SK-N-SH (cell line): ENCODE results near the gene ZC2HC1C. TPM values are rescaled to one million over a fixed set of nuclear protein-coding genes. Genes with fewer than 3 reads are reported as not detected.
A peak's percentile ranks its signal among the peaks of the same experiment; 100 is the strongest.

Experiments used
- CTCF ChIA-PET: fragments of 300-600, 350-600 bp; formaldehyde crosslinking; extraction: SDS; loops from one replicate; lab custom pipeline; 2021; lab: Yijun Ruan, JAX
- POLR2A ChIA-PET: fragments of 350-600 bp; sonication (Branson Sonifier 250); formaldehyde crosslinking; extraction: SDS; loops from one replicate; lab custom pipeline; 2020; ENCODE audit warnings: antibody characterized with exemption, inconsistent platforms; lab: Yijun Ruan, JAX
- DNase-seq: peaks from one replicate; pipeline ENCODE4 v3.0.0; 2012
- H2AFZ ChIP-seq: fragments of 200-600 bp; sonication (generic); 2 replicates; pipeline ENCODE4 v1.8.1; 2016; ENCODE audit warnings: antibody characterized with exemption, mild to moderate bottlenecking, low read depth
- H3F3A ChIP-seq: fragments of 200-600 bp; sonication (generic); replicated peaks from 2 replicates; pipeline ENCODE3; 2016; ENCODE audit warnings: antibody characterized with exemption, mild to moderate bottlenecking; ENCODE audit not compliant: insufficient read depth
- H3K27ac ChIP-seq, 2 experiments: fragments of 200-500 bp in 1 of 2; fragments of 200-600 bp in 1 of 2; sonication (Bioruptor generic) in 1 of 2; sonication (generic), shearing (Covaris generic) in 1 of 2; 2 replicates each; pipeline versions ENCODE4 v1.5.1 to v1.6.1; 2014 to 2016; ENCODE audit warnings: low read depth in 2 of 2, inconsistent platforms in 1 of 2, low read length in 1 of 2, mild to moderate bottlenecking in 1 of 2, mixed read lengths in 1 of 2
- H3K27me3 ChIP-seq: fragments of 200-600 bp; sonication (generic), shearing (Covaris generic); 2 replicates; pipeline ENCODE4 v1.6.1; 2016; ENCODE audit warnings: mixed run types; ENCODE audit not compliant: insufficient read depth
- H3K36me3 ChIP-seq, 2 experiments: fragments of 200-500 bp in 1 of 2; fragments of 200-600 bp in 1 of 2; sonication (Bioruptor generic) in 1 of 2; sonication (generic) in 1 of 2; replicated peaks in 1 of 2; 2 replicates each; pipeline versions ENCODE3 to v1.5.1; 2014 to 2016; ENCODE audit warnings: low read length in 1 of 2, mild to moderate bottlenecking in 1 of 2; ENCODE audit not compliant: insufficient read depth in 2 of 2, control insufficient read depth in 1 of 2
- H3K4me1 ChIP-seq, 2 experiments: fragments of 200-500 bp in 1 of 2; fragments of 200-600 bp in 1 of 2; sonication (Bioruptor generic) in 1 of 2; sonication (generic), shearing (Covaris generic) in 1 of 2; 2 replicates each; pipeline versions ENCODE4 v1.5.1 to v1.6.1; 2014 to 2016; ENCODE audit warnings: low read depth in 1 of 2, low read length in 1 of 2, mixed run types in 1 of 2; ENCODE audit not compliant: insufficient read depth in 2 of 2, control insufficient read depth in 1 of 2
- H3K4me2 ChIP-seq: fragments of 200-600 bp; sonication (generic), shearing (Covaris generic); 2 replicates; pipeline ENCODE4 v1.6.1; 2017; ENCODE audit warnings: mixed run types
- H3K4me3 ChIP-seq, 2 experiments: fragments of 200-500 bp in 1 of 2; fragments of 200-600 bp in 1 of 2; sonication (Bioruptor generic) in 1 of 2; sonication (generic), shearing (Covaris generic) in 1 of 2; 2 replicates each; pipeline versions ENCODE4 v1.5.1 to v1.8.1; 2014 to 2016; ENCODE audit warnings: low read depth in 2 of 2, inconsistent platforms in 1 of 2, low read length in 1 of 2, mild to moderate bottlenecking in 1 of 2, mixed read lengths in 1 of 2, moderate library complexity in 1 of 2
- H3K79me2 ChIP-seq: fragments of 200-600 bp; sonication (generic); 2 replicates; pipeline ENCODE4 v1.8.1; 2017; ENCODE audit warnings: mild to moderate bottlenecking; ENCODE audit not compliant: insufficient read depth
- H3K9ac ChIP-seq: fragments of 200-600 bp; sonication (generic); 2 replicates; pipeline ENCODE4 v1.6.1; 2017; ENCODE audit warnings: mixed run types
- H3K9me2 ChIP-seq: fragments of 200-600 bp; sonication (generic); 2 replicates; pipeline ENCODE4 v1.6.1; 2017; ENCODE audit warnings: mixed run types
- H3K9me3 ChIP-seq: fragments of 200-600 bp; sonication (generic); 2 replicates; pipeline ENCODE4 v1.6.1; 2017; ENCODE audit warnings: mixed run types, mild to moderate bottlenecking, moderate library complexity
- H4K20me1 ChIP-seq: fragments of 200-600 bp; sonication (generic); 2 replicates; pipeline ENCODE4 v1.6.1; 2017; ENCODE audit warnings: mild to moderate bottlenecking, mixed run types; ENCODE audit not compliant: insufficient read depth
- CHD2 ChIP-seq: fragments of 150-350 bp; IDR thresholded peaks from 2 replicates; pipeline ENCODE4 v1.6.1; 2018; ENCODE audit warnings: low read length; ENCODE audit not compliant: partially characterized antibody
- EP300 ChIP-seq, 2 experiments: IDR thresholded peaks; 2 replicates each; pipeline versions ENCODE4 v1.4.0 to v1.6.1; 2012; ENCODE audit warnings: borderline replicate concordance in 1 of 2, low read depth in 1 of 2, low read length in 1 of 2
- EZH2phosphoT487 ChIP-seq: fragments of 200-600 bp; sonication (generic); IDR thresholded peaks from 2 replicates; pipeline ENCODE4 v1.6.1; 2017; ENCODE audit warnings: low read depth, mixed run types, mild to moderate bottlenecking, antibody characterized with exemption, moderate library complexity, borderline replicate concordance
- FOSL2 ChIP-seq: IDR thresholded peaks from 2 replicates; pipeline ENCODE4 v1.4.0; 2012; ENCODE audit warnings: low read depth, mild to moderate bottlenecking, moderate library complexity, borderline replicate concordance
- GABPA ChIP-seq: IDR thresholded peaks from 2 replicates; pipeline ENCODE4 v1.4.0; 2012; ENCODE audit warnings: low read depth, mild to moderate bottlenecking
- MAX ChIP-seq: IDR thresholded peaks from 2 replicates; pipeline ENCODE4 v1.4.0; 2012; ENCODE audit warnings: low read depth
- MEF2A ChIP-seq: IDR thresholded peaks from 2 replicates; pipeline ENCODE4 v1.4.0; 2012; ENCODE audit warnings: low read depth, borderline replicate concordance
- MXI1 ChIP-seq: IDR thresholded peaks from 2 replicates; pipeline ENCODE4 v1.6.1; 2012; ENCODE audit warnings: mild to moderate bottlenecking, low read depth, low read length, improper control_type of control experiment
- NFIC ChIP-seq: IDR thresholded peaks from 2 replicates; pipeline ENCODE4 v1.4.0; 2012; ENCODE audit warnings: borderline replicate concordance
- RCOR1 ChIP-seq: fragments of 150-350 bp; IDR thresholded peaks from 2 replicates; pipeline ENCODE4 v1.6.1; 2017; ENCODE audit warnings: antibody characterized with exemption, low read length
- RXRA ChIP-seq: IDR thresholded peaks from 2 replicates; pipeline ENCODE4 v1.4.0; 2012; ENCODE audit warnings: low read depth, mild to moderate bottlenecking, borderline replicate concordance
- SIN3A ChIP-seq: IDR thresholded peaks from 2 replicates; pipeline ENCODE4 v1.6.1; 2012; ENCODE audit warnings: low read depth, mild to moderate bottlenecking, low read length, moderate library complexity, borderline replicate concordance
- SMC3 ChIP-seq: IDR thresholded peaks from 2 replicates; pipeline ENCODE4 v1.6.1; 2012; ENCODE audit warnings: low read depth, low read length, improper control_type of control experiment
- TAF1 ChIP-seq: IDR thresholded peaks from 2 replicates; pipeline ENCODE4 v1.6.1; 2012; ENCODE audit warnings: low read depth, mild to moderate bottlenecking, low read length, moderate library complexity, borderline replicate concordance
- TCF12 ChIP-seq: IDR thresholded peaks from 2 replicates; pipeline ENCODE4 v1.4.0; 2012
- TEAD4 ChIP-seq: IDR thresholded peaks from 2 replicates; pipeline ENCODE4 v1.4.0; 2012; ENCODE audit warnings: mild to moderate bottlenecking, borderline replicate concordance; ENCODE audit not compliant: insufficient read depth
- USF2 ChIP-seq: fragments of 150-350 bp; IDR thresholded peaks from 2 replicates; pipeline ENCODE4 v1.6.1; 2017; ENCODE audit warnings: antibody characterized with exemption, low read length, low read depth, borderline replicate concordance
- YY1 ChIP-seq: IDR thresholded peaks from 2 replicates; pipeline ENCODE4 v1.4.0; 2012; ENCODE audit warnings: low read depth, mild to moderate bottlenecking
- WGBS: methylation state at CpG from one replicate; pipeline ENCODE4 v1.1.6; 2017; ENCODE audit warnings: low lambda C conversion rate; 5-methylcytosine and 5-hydroxymethylcytosine counted together
- polyA plus RNA-seq, 3 experiments: library from polyadenylated mRNA; depleted of rRNA; stranded (reverse); fragments of >200 nt; gene quantifications; 2 replicates each; pipeline ENCODE4 v1.2.3, GENCODE V29; 2012
- TF ChIP-seq, protein P1 (sequence below): IDR thresholded peaks from 2 replicates; pipeline ENCODE4 v1.6.1; 2012; ENCODE audit warnings: mild to moderate bottlenecking, low read depth, low read length, moderate library complexity
- TF ChIP-seq, protein P2 (sequence below): fragments of 200-600 bp; sonication (generic); IDR thresholded peaks from 2 replicates; pipeline ENCODE4 v1.6.1; 2017; ENCODE audit warnings: antibody characterized with exemption, mild to moderate bottlenecking, moderate library complexity
- TF ChIP-seq, protein P3 (sequence below): IDR thresholded peaks from 2 replicates; pipeline ENCODE4; 2012

Gene ZC2HC1C
- polyA plus RNA-seq, 1 of the 3 experiments (the other 2 are of a cell fraction): 1.2 TPM

DNA sequence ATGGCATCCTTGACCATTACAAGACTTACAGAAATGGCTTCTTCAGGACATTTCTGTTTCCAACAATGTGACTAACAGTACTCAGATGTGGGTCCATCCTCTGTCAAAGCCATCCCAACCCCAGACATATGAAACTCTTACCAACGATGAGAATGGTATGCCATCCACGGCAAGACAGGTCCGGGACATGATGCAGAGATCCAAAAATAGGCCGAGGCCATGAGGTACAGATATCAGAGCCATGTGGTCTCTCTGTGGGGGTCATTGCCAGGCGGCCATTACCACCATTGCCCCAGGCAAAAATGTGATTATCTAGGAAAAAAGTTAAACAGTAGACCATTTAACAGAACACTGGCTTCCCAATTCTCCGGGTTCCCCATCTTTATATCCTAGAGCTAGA, 27.5 kb downstream of the ZC2HC1C start:
- H3K4me3 ChIP-seq: no peak overlapping the region
- TF ChIP-seq TAF1 (no peak), YY1 (no peak), RCOR1 (no peak), SMC3 (no peak), TCF12 (no peak)
- TF ChIP-seq, protein P1, sequence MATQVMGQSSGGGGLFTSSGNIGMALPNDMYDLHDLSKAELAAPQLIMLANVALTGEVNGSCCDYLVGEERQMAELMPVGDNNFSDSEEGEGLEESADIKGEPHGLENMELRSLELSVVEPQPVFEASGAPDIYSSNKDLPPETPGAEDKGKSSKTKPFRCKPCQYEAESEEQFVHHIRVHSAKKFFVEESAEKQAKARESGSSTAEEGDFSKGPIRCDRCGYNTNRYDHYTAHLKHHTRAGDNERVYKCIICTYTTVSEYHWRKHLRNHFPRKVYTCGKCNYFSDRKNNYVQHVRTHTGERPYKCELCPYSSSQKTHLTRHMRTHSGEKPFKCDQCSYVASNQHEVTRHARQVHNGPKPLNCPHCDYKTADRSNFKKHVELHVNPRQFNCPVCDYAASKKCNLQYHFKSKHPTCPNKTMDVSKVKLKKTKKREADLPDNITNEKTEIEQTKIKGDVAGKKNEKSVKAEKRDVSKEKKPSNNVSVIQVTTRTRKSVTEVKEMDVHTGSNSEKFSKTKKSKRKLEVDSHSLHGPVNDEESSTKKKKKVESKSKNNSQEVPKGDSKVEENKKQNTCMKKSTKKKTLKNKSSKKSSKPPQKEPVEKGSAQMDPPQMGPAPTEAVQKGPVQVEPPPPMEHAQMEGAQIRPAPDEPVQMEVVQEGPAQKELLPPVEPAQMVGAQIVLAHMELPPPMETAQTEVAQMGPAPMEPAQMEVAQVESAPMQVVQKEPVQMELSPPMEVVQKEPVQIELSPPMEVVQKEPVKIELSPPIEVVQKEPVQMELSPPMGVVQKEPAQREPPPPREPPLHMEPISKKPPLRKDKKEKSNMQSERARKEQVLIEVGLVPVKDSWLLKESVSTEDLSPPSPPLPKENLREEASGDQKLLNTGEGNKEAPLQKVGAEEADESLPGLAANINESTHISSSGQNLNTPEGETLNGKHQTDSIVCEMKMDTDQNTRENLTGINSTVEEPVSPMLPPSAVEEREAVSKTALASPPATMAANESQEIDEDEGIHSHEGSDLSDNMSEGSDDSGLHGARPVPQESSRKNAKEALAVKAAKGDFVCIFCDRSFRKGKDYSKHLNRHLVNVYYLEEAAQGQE: no peak
- TF ChIP-seq, protein P2, sequence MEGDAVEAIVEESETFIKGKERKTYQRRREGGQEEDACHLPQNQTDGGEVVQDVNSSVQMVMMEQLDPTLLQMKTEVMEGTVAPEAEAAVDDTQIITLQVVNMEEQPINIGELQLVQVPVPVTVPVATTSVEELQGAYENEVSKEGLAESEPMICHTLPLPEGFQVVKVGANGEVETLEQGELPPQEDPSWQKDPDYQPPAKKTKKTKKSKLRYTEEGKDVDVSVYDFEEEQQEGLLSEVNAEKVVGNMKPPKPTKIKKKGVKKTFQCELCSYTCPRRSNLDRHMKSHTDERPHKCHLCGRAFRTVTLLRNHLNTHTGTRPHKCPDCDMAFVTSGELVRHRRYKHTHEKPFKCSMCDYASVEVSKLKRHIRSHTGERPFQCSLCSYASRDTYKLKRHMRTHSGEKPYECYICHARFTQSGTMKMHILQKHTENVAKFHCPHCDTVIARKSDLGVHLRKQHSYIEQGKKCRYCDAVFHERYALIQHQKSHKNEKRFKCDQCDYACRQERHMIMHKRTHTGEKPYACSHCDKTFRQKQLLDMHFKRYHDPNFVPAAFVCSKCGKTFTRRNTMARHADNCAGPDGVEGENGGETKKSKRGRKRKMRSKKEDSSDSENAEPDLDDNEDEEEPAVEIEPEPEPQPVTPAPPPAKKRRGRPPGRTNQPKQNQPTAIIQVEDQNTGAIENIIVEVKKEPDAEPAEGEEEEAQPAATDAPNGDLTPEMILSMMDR: no peak
- peaks cover 62 to 63% of the 10 kb centered on the region in 2 experiments for H3K36me3 ChIP-seq
- no peaks in the 10 kb centered on the region for H3K9me3 ChIP-seq
- no peak overlapping the region; a peak in 1 of 4 replicates for H3K27ac ChIP-seq
- 85% methylated on average over 6 of the region's 6 CpGs for WGBS
- peak; percentile 32 for DNase-seq
- H3K4me1 ChIP-seq: no peaks in the 10 kb centered on the region
- H4K20me1 ChIP-seq: no peaks in the 10 kb centered on the region
- no peaks in the 10 kb centered on the region for H3F3A ChIP-seq
- CTCF ChIA-PET: interaction anchor here (1.3 to 1.5 kb wide), 2 partner anchors 9 to 151 kb away, joined by 3 to 11 read pairs; no protein-coding TSS in a partner anchor
- no peak overlapping the region for H3K4me2 ChIP-seq
- no peak overlapping the region for H3K9ac ChIP-seq
- H3K79me2 ChIP-seq: no peaks in the 10 kb centered on the region; the same call in 1 of the 2 replicates
- no peaks in the 10 kb centered on the region for H3K9me2 ChIP-seq
- no peak overlapping the region for H2AFZ ChIP-seq
- H3K27me3 ChIP-seq: no peaks in the 10 kb centered on the region
- POLR2A ChIA-PET: no interaction called here

DNA sequence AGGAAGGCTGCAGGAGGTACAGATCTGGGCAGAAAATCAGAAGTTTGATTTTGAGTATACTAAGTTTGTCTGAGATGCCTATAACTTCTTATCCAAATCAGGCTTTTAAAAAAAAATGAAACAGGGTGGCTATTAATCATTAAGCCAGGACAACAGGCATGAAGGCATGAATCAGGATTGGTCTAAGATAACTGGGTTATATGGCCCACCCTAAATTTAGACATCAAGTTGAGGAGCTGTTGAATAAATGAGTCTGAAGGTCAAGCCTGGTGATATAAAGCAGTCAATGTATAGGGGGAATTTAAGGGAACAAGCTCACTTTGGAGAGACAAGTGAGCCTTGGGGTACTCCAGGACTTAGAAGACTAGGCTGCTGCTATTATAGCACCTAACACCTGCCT, 28.8 kb downstream of the ZC2HC1C start:
- Histone ChIP-seq H3K36me3 (peaks cover 57 to 67% of the 10 kb centered on the region in 2 experiments), H3K4me2 (no peak overlapping the region), H4K20me1 (no peaks in the 10 kb centered on the region)
- no peak for TF ChIP-seq NFIC
- TF ChIP-seq SIN3A: no peak
- TF ChIP-seq TAF1: no peak
- no peak for TF ChIP-seq MEF2A
- no peak for TF ChIP-seq RCOR1
- no peak for TF ChIP-seq EP300 (IDR thresholded peaks at IDR 0.05; ENCODE audit: borderline replicate concordance in 1 of 2, low read depth in 1 of 2, low read length in 1 of 2)
- no peak for TF ChIP-seq MXI1
- TF ChIP-seq TCF12: no peak
- TF ChIP-seq USF2: no peak
- TF ChIP-seq TEAD4: no peak
- no peak for TF ChIP-seq GABPA
- TF ChIP-seq CHD2: no peak
- TF ChIP-seq MAX: no peak
- TF ChIP-seq RXRA: no peak
- no peak for TF ChIP-seq SMC3
- TF ChIP-seq, protein P3, sequence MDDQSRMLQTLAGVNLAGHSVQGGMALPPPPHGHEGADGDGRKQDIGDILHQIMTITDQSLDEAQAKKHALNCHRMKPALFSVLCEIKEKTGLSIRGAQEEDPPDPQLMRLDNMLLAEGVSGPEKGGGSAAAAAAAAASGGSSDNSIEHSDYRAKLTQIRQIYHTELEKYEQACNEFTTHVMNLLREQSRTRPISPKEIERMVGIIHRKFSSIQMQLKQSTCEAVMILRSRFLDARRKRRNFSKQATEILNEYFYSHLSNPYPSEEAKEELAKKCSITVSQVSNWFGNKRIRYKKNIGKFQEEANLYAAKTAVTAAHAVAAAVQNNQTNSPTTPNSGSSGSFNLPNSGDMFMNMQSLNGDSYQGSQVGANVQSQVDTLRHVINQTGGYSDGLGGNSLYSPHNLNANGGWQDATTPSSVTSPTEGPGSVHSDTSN: no peak
- TF ChIP-seq EZH2phosphoT487: no peak
- TF ChIP-seq FOSL2: no peak

More for the DNA sequence above, 28.8 kb downstream of the ZC2HC1C start:
- no peaks in the 10 kb centered on the region for H3K27me3 ChIP-seq
- no peak for DNase-seq
- H3K9me2 ChIP-seq: no peaks in the 10 kb centered on the region
- CTCF ChIA-PET: interaction anchor here (4.5 kb wide), 1 partner anchor 10 kb away, joined by 35 read pairs; no protein-coding TSS in a partner anchor
- H3K79me2 ChIP-seq: no peaks in the 10 kb centered on the region; the same call in 1 of the 2 replicates
- no peaks in the 10 kb centered on the region for H3K4me1 ChIP-seq
- POLR2A ChIA-PET: no interaction called here
- no peak overlapping the region for H3K27ac ChIP-seq
- H3K4me3 ChIP-seq: no peak overlapping the region
- H2AFZ ChIP-seq: no peak overlapping the region
- H3K9ac ChIP-seq: no peak overlapping the region
- no peaks in the 10 kb centered on the region for H3F3A ChIP-seq
- H3K9me3 ChIP-seq: no peaks in the 10 kb centered on the region
